OCI-LY3 (cell line): ENCODE data around the gene WWC1.

ENCODE experiments used
- EZH2phosphoT487 ChIP-seq: fragments of 200-600 bp; shearing (Covaris generic); IDR thresholded peaks from 2 replicates; pipeline ENCODE4 v1.6.1; 2018; ENCODE audit warnings: antibody characterized with exemption, mixed run types, low read depth
- TF ChIP-seq, protein P1 (sequence below): fragments of 200-600, 300-600 bp; sonication (generic); IDR thresholded peaks from 2 replicates; pipeline ENCODE4 v1.5.1; 2014; ENCODE audit warnings: antibody characterized with exemption, low read length, low read depth

DNA sequence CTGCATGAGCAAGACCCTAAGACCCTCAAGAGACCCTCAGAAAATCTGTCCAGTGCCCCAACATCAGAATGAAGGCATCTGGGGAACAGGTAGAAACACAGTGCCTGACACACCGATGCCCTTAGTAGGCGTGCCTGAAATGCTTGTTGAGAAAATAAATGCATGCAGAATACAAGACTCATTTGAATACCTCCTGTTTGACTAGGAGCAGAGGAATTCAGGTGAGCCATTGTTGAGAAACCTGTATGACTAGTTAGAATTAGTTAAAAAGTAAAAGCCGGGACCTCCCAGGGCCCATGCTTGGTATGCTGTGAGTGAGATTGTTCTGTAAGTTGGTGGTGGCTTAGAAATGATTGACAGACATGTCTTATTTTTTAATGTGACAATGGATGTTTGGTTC is 55.0 kb downstream of the WWC1 start:
- TF ChIP-seq, protein P1, sequence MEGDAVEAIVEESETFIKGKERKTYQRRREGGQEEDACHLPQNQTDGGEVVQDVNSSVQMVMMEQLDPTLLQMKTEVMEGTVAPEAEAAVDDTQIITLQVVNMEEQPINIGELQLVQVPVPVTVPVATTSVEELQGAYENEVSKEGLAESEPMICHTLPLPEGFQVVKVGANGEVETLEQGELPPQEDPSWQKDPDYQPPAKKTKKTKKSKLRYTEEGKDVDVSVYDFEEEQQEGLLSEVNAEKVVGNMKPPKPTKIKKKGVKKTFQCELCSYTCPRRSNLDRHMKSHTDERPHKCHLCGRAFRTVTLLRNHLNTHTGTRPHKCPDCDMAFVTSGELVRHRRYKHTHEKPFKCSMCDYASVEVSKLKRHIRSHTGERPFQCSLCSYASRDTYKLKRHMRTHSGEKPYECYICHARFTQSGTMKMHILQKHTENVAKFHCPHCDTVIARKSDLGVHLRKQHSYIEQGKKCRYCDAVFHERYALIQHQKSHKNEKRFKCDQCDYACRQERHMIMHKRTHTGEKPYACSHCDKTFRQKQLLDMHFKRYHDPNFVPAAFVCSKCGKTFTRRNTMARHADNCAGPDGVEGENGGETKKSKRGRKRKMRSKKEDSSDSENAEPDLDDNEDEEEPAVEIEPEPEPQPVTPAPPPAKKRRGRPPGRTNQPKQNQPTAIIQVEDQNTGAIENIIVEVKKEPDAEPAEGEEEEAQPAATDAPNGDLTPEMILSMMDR = no peak
- TF ChIP-seq EZH2phosphoT487 = no peak
